GM12878 (cell line): Measurements from ENCODE around the gene IL22RA2. TPM values are rescaled to one million over a fixed set of nuclear protein-coding genes. Genes with fewer than 3 reads are reported as not detected.
A peak's percentile ranks its signal among the peaks of the same experiment; 100 is the strongest.

Experiments used
- ATAC-seq: fragments of 200-7000 bp; cut with Tn5 transposase; 3 replicates; pipeline ENCODE4 v1.9.1; 2020; ENCODE audit warnings: mild to moderate bottlenecking, moderate library complexity
- BruUV-seq: library from RNA; stranded (reverse); fragments of 400-500 nt; replicated peaks from 2 replicates; lab custom pipeline; 2021; lab: Mats Ljungman, UMichigan
- CTCF ChIA-PET: fragments of 300-600 bp; sonication (Branson Sonifier 250); formaldehyde crosslinking; extraction: SDS; loops from one replicate; lab custom pipeline; 2021; ENCODE audit warnings: inconsistent platforms; lab: Yijun Ruan, JAX
- POLR2A ChIA-PET: fragments of 350-600 bp; formaldehyde crosslinking; extraction: SDS; loops from one replicate; lab custom pipeline; 2021; ENCODE audit warnings: inconsistent platforms; lab: Charles Lee
- RAD21 ChIA-PET: fragments of 300-600 bp; sonication (Branson Sonifier 250); formaldehyde crosslinking; loops from one replicate; lab custom pipeline; 2023; ENCODE audit warnings: antibody characterized with exemption; ENCODE audit not compliant: unreplicated experiment; lab: Charles Lee
- SMC1A ChIA-PET: fragments of 300-600 bp; sonication (Branson Sonifier 250); formaldehyde crosslinking; loops from one replicate; lab custom pipeline; 2023; ENCODE audit not compliant: unreplicated experiment, uncharacterized antibody; lab: Charles Lee
- DNase-seq: peaks from one replicate; pipeline ENCODE4 v3.0.0-alpha.2; 2011; ENCODE audit warnings: low read depth, low spot score
- FAIRE-seq: peaks from 3 replicates; lab custom pipeline; 2011; peaks lifted over from hg19 to GRCh38; lab: Jason Lieb, UNC
- H2AFZ ChIP-seq: 2 replicates; pipeline ENCODE4 v1.6.0; 2011; ENCODE audit warnings: low read depth, low read length, control low read depth; ENCODE audit not compliant: control insufficient read depth
- H3K27ac ChIP-seq: 2 replicates; pipeline ENCODE4 v1.5.1; 2011; ENCODE audit warnings: control low read depth; ENCODE audit not compliant: control insufficient read depth, insufficient read depth
- H3K27me3 ChIP-seq, 2 experiments: replicated peaks in 1 of 2; 2 replicates each; pipeline versions ENCODE4 v1.6.0 to v1.6.1; 2011; ENCODE audit warnings: low read length in 1 of 2; ENCODE audit not compliant: control insufficient read depth in 2 of 2, insufficient read depth in 2 of 2
- H3K36me3 ChIP-seq, 2 experiments: 2 replicates each; pipeline ENCODE4 v1.5.1; 2011; ENCODE audit warnings: low read length in 1 of 2; ENCODE audit not compliant: control insufficient read depth in 2 of 2, insufficient read depth in 2 of 2
- H3K4me1 ChIP-seq: 2 replicates; pipeline ENCODE4 v1.6.1; 2011; ENCODE audit warnings: mild to moderate bottlenecking, low read length, moderate library complexity, mixed read lengths; ENCODE audit not compliant: control insufficient read depth, insufficient read depth
- H3K4me2 ChIP-seq: 2 replicates; pipeline ENCODE4 v1.6.0; 2011; ENCODE audit warnings: control low read depth; ENCODE audit not compliant: control insufficient read depth, insufficient read depth
- H3K4me3 ChIP-seq: fragments of 200-600 bp; sonication (generic); 2 replicates; pipeline ENCODE4 v1.5.1; 2016
- H3K79me2 ChIP-seq: 2 replicates; pipeline ENCODE4 v1.6.0; 2011; ENCODE audit warnings: low read length; ENCODE audit not compliant: control insufficient read depth, insufficient read depth
- H3K9ac ChIP-seq: 2 replicates; pipeline ENCODE4 v1.8.0; 2011; ENCODE audit warnings: low read length, control low read depth, mixed read lengths; ENCODE audit not compliant: control insufficient read depth, insufficient read depth
- H3K9me3 ChIP-seq: replicated peaks from 3 replicates; pipeline ENCODE4 v1.5.1; 2011; ENCODE audit warnings: mild to moderate bottlenecking, low read length; ENCODE audit not compliant: control insufficient read depth, insufficient read depth
- H4K20me1 ChIP-seq: 2 replicates; pipeline ENCODE4 v1.6.0; 2011; ENCODE audit not compliant: control insufficient read depth, insufficient read depth
- CHD4 ChIP-seq: fragments of 200-600 bp; sonication (generic); IDR thresholded peaks from 2 replicates; pipeline ENCODE4 v1.6.1; 2016; ENCODE audit warnings: mild to moderate bottlenecking
- CUX1 ChIP-seq: IDR thresholded peaks from 2 replicates; pipeline ENCODE4 v1.6.1; 2012; ENCODE audit warnings: improper control_type of control experiment, low read depth, low read length; ENCODE audit not compliant: insufficient replicate concordance
- ETV6 ChIP-seq, 2 experiments: fragments of 450-650 bp in 1 of 2; IDR thresholded peaks in 1 of 2; conservative IDR thresholded peaks in 1 of 2; 2 replicates each; pipeline ENCODE4 v1.6.1; 2014; ENCODE audit warnings: antibody characterized with exemption in 1 of 2, borderline replicate concordance in 1 of 2, low read depth in 1 of 2, mild to moderate bottlenecking in 1 of 2, moderate library complexity in 1 of 2
- HDGF ChIP-seq: fragments of 450-650 bp; IDR thresholded peaks from 2 replicates; pipeline ENCODE4 v1.6.1; 2016; ENCODE audit warnings: antibody characterized with exemption
- HSF1 ChIP-seq: fragments of 150-350 bp; IDR thresholded peaks from 2 replicates; pipeline ENCODE4 v1.6.1; 2014; ENCODE audit warnings: mild to moderate bottlenecking, low read depth, low read length
- MEF2B ChIP-seq: fragments of 450-650 bp; IDR thresholded peaks from 2 replicates; pipeline ENCODE4 v1.6.1; 2018; ENCODE audit warnings: mild to moderate bottlenecking, moderate library complexity; ENCODE audit not compliant: partially characterized antibody, poor library complexity, severe bottlenecking
- MLLT1 ChIP-seq: fragments of 450-650 bp; IDR thresholded peaks from 2 replicates; pipeline ENCODE4 v1.6.1; 2016; ENCODE audit warnings: mild to moderate bottlenecking
- MTA3 ChIP-seq: IDR thresholded peaks from 2 replicates; pipeline ENCODE4 v1.6.1; 2012; ENCODE audit warnings: low read length, inconsistent platforms, borderline replicate concordance
- NBN ChIP-seq: fragments of 450-650 bp; IDR thresholded peaks from 2 replicates; pipeline ENCODE4 v1.6.1; 2016
- NR2C1 ChIP-seq: fragments of 450-650 bp; IDR thresholded peaks from 2 replicates; pipeline ENCODE4 v1.6.1; 2017; ENCODE audit warnings: antibody characterized with exemption, mild to moderate bottlenecking, moderate library complexity
- POLR2AphosphoS5 ChIP-seq: IDR thresholded peaks from 2 replicates; pipeline ENCODE4 v1.6.1; 2011; ENCODE audit warnings: mild to moderate bottlenecking, low read length, inconsistent platforms
- SRF ChIP-seq, 2 experiments: IDR thresholded peaks; 2 replicates each; pipeline ENCODE4 v1.6.1; 2011; ENCODE audit warnings: low read depth in 2 of 2, low read length in 2 of 2, mild to moderate bottlenecking in 1 of 2, moderate library complexity in 1 of 2
- ZNF274 ChIP-seq: IDR thresholded peaks from one replicate; pipeline ENCODE4 v1.8.0; 2011; ENCODE audit not compliant: insufficient read length, insufficient read depth
- WGBS: methylation state at CpG from one replicate; pipeline ENCODE4 v1.1.6; 2016; ENCODE audit warnings: low lambda C conversion rate; ENCODE audit not compliant: insufficient replicate concordance, insufficient coverage; ENCODE audit errors: missing lambda C conversion rate; 5-methylcytosine and 5-hydroxymethylcytosine counted together
- in situ Hi-C: fragments of 300-500 bp; cut with MboI; formaldehyde crosslinking; loops from 9 replicates; pipeline ENCODE4 v1.14.3; 2018; ENCODE audit warnings: mixed read lengths
- intact Hi-C: fragments of 100-400 bp; cut with micrococcal nuclease; formaldehyde crosslinking; loops from one replicate; pipeline ENCODE4 v1.14.2; 2022; ENCODE audit not compliant: unreplicated experiment
- polyA plus RNA-seq, 11 experiments: library from polyadenylated mRNA; depleted of rRNA in 4 of 11; unstranded in 6 of 11; stranded (reverse) in 5 of 11; fragments of >200 nt; fragmentation: Nextera tagmentation in 4 of 11; fragmentation: Illumina TruSeq in 1 of 11; extraction: Ambion mirVana in 4 of 11; extraction: Trizol in 1 of 11; gene quantifications; 1 replicate in 1 of 11; 2 replicates in 10 of 11; pipeline versions ENCODE4 v1.2.1 to v1.2.3, GENCODE V29; 2011 to 2016; ENCODE audit warnings: inconsistent platforms in 2 of 11, missing spikeins in 2 of 11, low read depth in 1 of 11
- total RNA-seq, 4 experiments: library from RNA; depleted of rRNA in 3 of 4; stranded (reverse); fragments of >200 nt in 3 of 4; fragmentation: Illumina TruSeq in 1 of 4; extraction: Trizol in 1 of 4; gene quantifications; 2 replicates each; pipeline versions ENCODE4 v1.2.1 to v1.2.3, GENCODE V29; 2013 to 2021

IL22RA2 gene
- total and polyA plus RNA-seq, 10 of the 15 experiments (the other 5 are each of a cell fraction or from before 2014, with no cell fraction given), result 0.05 to 0.22 (median 0.09) TPM; not detected in 3

- H3K4me2 ChIP-seq, result peak overlapping the region; percentile 19
- DNase-seq (no peak), ATAC-seq (peak; percentile 17), FAIRE-seq (no peak)
- peaks cover 37% of the 10 kb centered on the region for H3K9me3 ChIP-seq
- WGBS, result 56% methylated on average over 8 of the region's 8 CpGs
- H2AFZ ChIP-seq, result no peak overlapping the region; the same call in 1 of the 2 replicates
- no peaks in the 10 kb centered on the region for H3K36me3 ChIP-seq
- ChIA-PET SMC1A (interaction anchor here (0.7 to 9.7 kb wide), 48 partner anchors 8 to 809 kb away, joined by 3 to 293 read pairs (median 6); no protein-coding TSS in a partner anchor), POLR2A (interaction anchor here (0.9 to 3.4 kb wide), 18 partner anchors 9 to 147 kb away, joined by 3 to 62 read pairs (median 6); no protein-coding TSS in a partner anchor), RAD21 (interaction anchor here (0.6 to 11.3 kb wide), 36 partner anchors 8 to 773 kb away, joined by 3 to 500 read pairs (median 6); no protein-coding TSS in a partner anchor), CTCF (interaction anchor here (0.5 to 4.7 kb wide), 44 partner anchors 10 to 492 kb away, joined by 3 to 160 read pairs (median 5); partner anchors contain the start of gene MAP3K5)
- no peaks in the 10 kb centered on the region for H3K79me2 ChIP-seq
- intact Hi-C loops, result loop anchor here (1.0 to 5.0 kb wide), 8 partner anchors 52 to 476 kb away; partner anchors contain the start of gene IFNGR1
- BruUV-seq, result TSS peak; percentile 94
- in situ Hi-C loops, result loop anchor here (5.0 kb wide), 2 partner anchors 64 to 146 kb away; no protein-coding TSS in a partner anchor
- peak overlapping the region; percentile 93 for H3K27ac ChIP-seq
- H3K9ac ChIP-seq, result peak overlapping the region; percentile 32
- no peak overlapping the region for H3K4me3 ChIP-seq
- no peaks in the 10 kb centered on the region for H3K27me3 ChIP-seq
- H4K20me1 ChIP-seq, result no peaks in the 10 kb centered on the region
- peaks cover 46% of the 10 kb centered on the region for H3K4me1 ChIP-seq
- no peak for TF ChIP-seq HSF1
- TF ChIP-seq ZNF274, result no peak
- TF ChIP-seq MEF2B, result peak; percentile 76
- TF ChIP-seq MLLT1, result peak; percentile 60; the same call in 1 of the 2 replicates
- TF ChIP-seq NBN, result peak; percentile 51; the same call in 1 of the 2 replicates
- 0 out of 2 replicates have a peak, but pooled peaks have one; percentile 9 for TF ChIP-seq MTA3
- 0 out of 4 replicates have a peak, but pooled peaks of 1 of the 2 experiments have one; percentile 9 for TF ChIP-seq ETV6 (conservative IDR thresholded peaks at IDR 0.05 in 1 of 2, IDR thresholded peaks at IDR 0.05 in 1 of 2; ENCODE audit: borderline replicate concordance in 1 of 2, low read depth in 1 of 2)
- no peak for TF ChIP-seq NR2C1
- TF ChIP-seq HDGF, result 0 out of 2 replicates have a peak, but pooled peaks have one; percentile 40
- no peak for TF ChIP-seq CHD4
- TF ChIP-seq POLR2AphosphoS5, result peak; percentile 33; the same call in 1 of the 2 replicates
- TF ChIP-seq CUX1, result no peak
- TF ChIP-seq SRF (IDR thresholded peaks at IDR 0.05; ENCODE audit: low read depth in 2 of 2, low read length in 2 of 2), result peak; percentile 42 to 70; a peak in 2 of 4 replicates
Measured at GRCh38 chr6:137166247-137167098, 7.0 kb downstream of the IL22RA2 start.
